Putamen (tissue), 1 donor: Measurements from ENCODE around the gene ISYNA1.

Experiments used
- DNase-seq: peaks from one replicate; pipeline ENCODE4 v3.0.0-alpha.2; 2016; ENCODE audit warnings: low spot score

ISYNA1 gene

GRCh38 chr19:18443831-18444230 is 5.9 kb upstream of the ISYNA1 start:
- DNase-seq = no peak

GRCh38 chr19:18443406-18443805 is 5.5 kb upstream of the ISYNA1 start:
- DNase-seq = no peak

- DNase-seq = no peak
Observed at GRCh38 chr19:18442941-18443340, 5.0 kb upstream of the ISYNA1 start.

- DNase-seq = no peak
Observed at GRCh38 chr19:18441804-18442788, 4.2 kb upstream of the ISYNA1 start.

- DNase-seq = no peak
Observed at GRCh38 chr19:18440936-18441803, 3.2 kb upstream of the ISYNA1 start.

- DNase-seq = no peak
Observed at GRCh38 chr19:18440415-18440877, 2.5 kb upstream of the ISYNA1 start.

GRCh38 chr19:18439910-18440237 is 1.9 kb upstream of the ISYNA1 start:
- DNase-seq = no peak

GRCh38 chr19:18439025-18439909 is 1.3 kb upstream of the ISYNA1 start:
- no peak for DNase-seq

- no peak for DNase-seq
Observed at GRCh38 chr19:18438331-18439024, 545 bp upstream of the ISYNA1 start.

- DNase-seq = no peak
Observed at GRCh38 chr19:18436671-18437490, 1.1 kb downstream of the ISYNA1 start.

- no peak for DNase-seq
Observed at GRCh38 chr19:18435842-18436670, 1.9 kb downstream of the ISYNA1 start.

GRCh38 chr19:18435178-18435841 is 2.6 kb downstream of the ISYNA1 start:
- no peak for DNase-seq

- no peak for DNase-seq
Observed at GRCh38 chr19:18434411-18435175, 3.3 kb downstream of the ISYNA1 start.

GRCh38 chr19:18433735-18434398 is 4.1 kb downstream of the ISYNA1 start:
- DNase-seq = no peak

GRCh38 chr19:18433015-18433691 is 4.8 kb downstream of the ISYNA1 start:
- no peak for DNase-seq

- DNase-seq = no peak
Observed at GRCh38 chr19:18432275-18433014, 5.5 kb downstream of the ISYNA1 start.
